PC-9 (cell line): ENCODE measurements around the gene STPG3. TPM values are rescaled to one million over a fixed set of nuclear protein-coding genes. Genes with fewer than 3 reads are reported as not detected.
A peak's percentile ranks its signal among the peaks of the same experiment; 100 is the strongest.
"Not testable (repeated sequence)": the region's sequence is repeated elsewhere in the genome, so short reads cannot be mapped to it uniquely, and the experiment has no call there.

Source experiments
- BruUV-seq: library from RNA; stranded (reverse); fragments of 400-500 nt; replicated peaks from 2 replicates; lab custom pipeline; 2021; lab: Mats Ljungman, UMichigan
- CTCF ChIA-PET: fragments of 300-600 bp; sonication (Branson Sonifier 250); formaldehyde crosslinking; loops from one replicate; lab custom pipeline; 2022; ENCODE audit warnings: antibody characterized with exemption; lab: Charles Lee
- POLR2A ChIA-PET: fragments of 300-600 bp; sonication (Branson Sonifier 250); formaldehyde crosslinking; loops from one replicate; lab custom pipeline; 2022; ENCODE audit warnings: antibody characterized with exemption; ENCODE audit not compliant: unreplicated experiment; lab: Charles Lee
- DNase-seq, 2 experiments: peaks; one replicate each; pipeline versions ENCODE4 v3.0.0 to v3.0.0-alpha.2; 2015 to 2022; ENCODE audit warnings: mixed read lengths in 1 of 2
- H2AFZ ChIP-seq: fragments of 200-600 bp; sonication (generic); 2 replicates; pipeline ENCODE4 v1.8.1; 2017; ENCODE audit warnings: antibody characterized with exemption
- H3F3A ChIP-seq: fragments of 200-600 bp; sonication (generic); 2 replicates; pipeline ENCODE4 v1.8.1; 2017; ENCODE audit warnings: antibody characterized with exemption, mild to moderate bottlenecking, low read depth; ENCODE audit not compliant: insufficient read depth
- H3K27ac ChIP-seq: fragments of 200-600 bp; sonication (generic); 2 replicates; pipeline ENCODE4 v1.6.1; 2016; ENCODE audit warnings: mixed run types
- H3K27me3 ChIP-seq: fragments of 200-600 bp; sonication (generic); 2 replicates; pipeline ENCODE4 v1.6.1; 2016; ENCODE audit warnings: low read depth, mixed run types; ENCODE audit not compliant: insufficient read depth
- H3K36me3 ChIP-seq: fragments of 200-600 bp; sonication (generic); 2 replicates; pipeline ENCODE4 v1.6.1; 2016; ENCODE audit warnings: low read depth, mixed run types
- H3K4me1 ChIP-seq: fragments of 200-600 bp; sonication (generic); replicated peaks from 2 replicates; pipeline ENCODE4 v1.6.1; 2016; ENCODE audit warnings: mixed run types; ENCODE audit not compliant: insufficient read depth
- H3K4me2 ChIP-seq: fragments of 200-600 bp; sonication (generic); 2 replicates; pipeline ENCODE4 v1.6.1; 2017; ENCODE audit warnings: mixed run types
- H3K4me3 ChIP-seq: fragments of 200-600 bp; sonication (generic); 2 replicates; pipeline ENCODE4 v1.6.1; 2016; ENCODE audit warnings: mixed run types
- H3K79me2 ChIP-seq: fragments of 200-600 bp; sonication (generic); 2 replicates; pipeline ENCODE4 v1.6.1; 2017; ENCODE audit warnings: low read depth, mixed run types
- H3K9me2 ChIP-seq: fragments of 200-600 bp; sonication (generic); 2 replicates; pipeline ENCODE4 v1.8.1; 2017; ENCODE audit warnings: mild to moderate bottlenecking; ENCODE audit not compliant: insufficient read depth
- H3K9me3 ChIP-seq: fragments of 200-600 bp; sonication (generic); 2 replicates; pipeline ENCODE4 v1.8.1; 2016; ENCODE audit warnings: low read depth; ENCODE audit not compliant: insufficient read depth
- H4K20me1 ChIP-seq: fragments of 200-600 bp; sonication (generic); 2 replicates; pipeline ENCODE4 v1.8.1; 2017; ENCODE audit not compliant: insufficient read depth
- CTCF ChIP-seq: fragments of 200-600 bp; sonication (generic); conservative IDR thresholded peaks from 2 replicates; pipeline ENCODE4 v1.6.1; 2017; ENCODE audit warnings: mixed run types, antibody characterized with exemption, mild to moderate bottlenecking, moderate library complexity
- EZH2 ChIP-seq: fragments of 200-600 bp; sonication (generic); IDR thresholded peaks from 2 replicates; pipeline ENCODE4 v1.8.0; 2017; ENCODE audit warnings: antibody characterized with exemption, low read depth
- intact Hi-C: fragments of 100-400 bp; cut with micrococcal nuclease; formaldehyde crosslinking; loops from one replicate; pipeline ENCODE4 v1.10.0; 2022; ENCODE audit not compliant: unreplicated experiment
- total RNA-seq: library from RNA; stranded (reverse); gene quantifications from 2 replicates; pipeline ENCODE4 v1.2.3, GENCODE V29; 2021

The STPG3 gene
- total RNA-seq, 1 experiment from 2014 or later: 0.46 TPM

- Histone ChIP-seq H3F3A (peaks cover 40% of the 10 kb centered on the region), H3K27ac (peak overlapping the region; percentile 73), H3K27me3 (no peaks in the 10 kb centered on the region), H3K4me2 (peak overlapping the region; percentile 99), H3K36me3 (peaks cover 21% of the 10 kb centered on the region; the same call in 1 of the 2 replicates), H3K9me2 (no peaks in the 10 kb centered on the region), H3K9me3 (no peaks in the 10 kb centered on the region), H3K4me3 (peak overlapping the region; percentile 97), H4K20me1 (peaks cover 29% of the 10 kb centered on the region), H3K79me2 (peaks cover 56% of the 10 kb centered on the region), H2AFZ (no peak overlapping the region), H3K4me1 (peaks cover 38% of the 10 kb centered on the region)
- POLR2A ChIA-PET: interaction anchor here (0.5 to 1.8 kb wide), 5 partner anchors 13 to 169 kb away, joined by 4 to 19 read pairs (median 7); partner anchors contain the start of gene NELFB
- DNase-seq: peak; percentile 46 to 67
- no peak for TF ChIP-seq CTCF
- no peak for TF ChIP-seq EZH2
- intact Hi-C loops: loop anchor here (2.0 to 5.0 kb wide), 3 partner anchors 35 to 449 kb away; partner anchors contain the start of genes TMEM141 and TOR4A
- no TSS peak for BruUV-seq
- CTCF ChIA-PET: interaction anchor here (0.6 to 0.7 kb wide), 2 partner anchors 43 to 112 kb away, joined by 3 to 4 read pairs; no protein-coding TSS in a partner anchor
These were observed 9.4 kb upstream of the STPG3 start for GRCh38 chr9:137241490-137242268.

GRCh38 chr9:137242269-137243203, 8.6 kb upstream of the STPG3 start:
- H3K79me2 ChIP-seq: peaks cover 48% of the 10 kb centered on the region
- no peak for DNase-seq
- H3K27me3 ChIP-seq: no peaks in the 10 kb centered on the region
- peak overlapping the region; percentile 99 for H3K4me2 ChIP-seq
- CTCF ChIA-PET: interaction anchor here (0.6 kb wide), 1 partner anchor 113 kb away, joined by 4 read pairs; no protein-coding TSS in a partner anchor
- H3F3A ChIP-seq: peaks cover 40% of the 10 kb centered on the region
- H3K4me1 ChIP-seq: peaks cover 34% of the 10 kb centered on the region
- H3K9me2 ChIP-seq: no peaks in the 10 kb centered on the region
- peaks cover 29% of the 10 kb centered on the region for H4K20me1 ChIP-seq
- peak overlapping the region; percentile 97 for H3K4me3 ChIP-seq
- peaks cover 21% of the 10 kb centered on the region; the same call in 1 of the 2 replicates for H3K36me3 ChIP-seq
- H3K27ac ChIP-seq: peak overlapping the region; percentile 46
- no peak for TF ChIP-seq EZH2
- no peak for TF ChIP-seq CTCF
- POLR2A ChIA-PET: interaction anchor here (0.6 to 1.0 kb wide), 2 partner anchors 12 to 34 kb away, joined by 4 to 7 read pairs; partner anchors contain the start of gene TOR4A
- BruUV-seq: TSS peak; percentile 56
- no peak overlapping the region for H2AFZ ChIP-seq
- intact Hi-C loops: loop anchor here (1.0 to 5.0 kb wide), 3 partner anchors 20 to 450 kb away; partner anchors contain the start of genes RNF208 and TMEM141
- H3K9me3 ChIP-seq: no peaks in the 10 kb centered on the region

GRCh38 chr9:137243266-137243625, 7.8 kb upstream of the STPG3 start:
- H3K27ac ChIP-seq, H3K9me3 ChIP-seq, H3K4me3 ChIP-seq, H3K9me2 ChIP-seq, BruUV-seq, H3K27me3 ChIP-seq, H2AFZ ChIP-seq, CTCF ChIA-PET, DNase-seq: not testable (repeated sequence)
- peaks cover 44% of the 10 kb centered on the region for H3K79me2 ChIP-seq
- H3K4me2 ChIP-seq: peak overlapping the region; percentile 99; the same call in 1 of the 2 replicates
- POLR2A ChIA-PET: interaction anchor here (0.6 kb wide), 1 partner anchor 10 kb away, joined by 3 read pairs; no protein-coding TSS in a partner anchor
- peaks cover 31% of the 10 kb centered on the region for H3K4me1 ChIP-seq
- peaks cover 40% of the 10 kb centered on the region for H3F3A ChIP-seq
- H3K36me3 ChIP-seq: peaks cover 21% of the 10 kb centered on the region; the same call in 1 of the 2 replicates
- H4K20me1 ChIP-seq: peaks cover 29% of the 10 kb centered on the region
- intact Hi-C loops: loop anchor here (1.0 to 5.0 kb wide), 3 partner anchors 21 to 451 kb away; partner anchors contain the start of genes RNF208 and TMEM141
